H1 (cell line): Measurements from ENCODE around the gene UBASH3B. TPM values are rescaled to one million over a fixed set of nuclear protein-coding genes. Genes with fewer than 3 reads are reported as not detected.

Experiments
- CTCF ChIA-PET: fragments of 300-600 bp; sonication (Branson Sonifier 250); formaldehyde crosslinking; loops from one replicate; lab custom pipeline; 2021; ENCODE audit not compliant: partially characterized antibody; lab: Charles Lee
- POLR2A ChIA-PET: fragments of 300-600 bp; sonication (Branson Sonifier 250); formaldehyde crosslinking; loops from one replicate; lab custom pipeline; 2021; ENCODE audit warnings: inconsistent platforms; ENCODE audit not compliant: partially characterized antibody; lab: Charles Lee
- DNase-seq, 2 experiments: peaks; one replicate each; pipeline versions ENCODE4 v3.0.0 to v3.0.0-alpha.2; 2010 to 2022; ENCODE audit warnings: low spot score in 2 of 2, low read depth in 1 of 2, mixed read lengths in 1 of 2
- FAIRE-seq: peaks from 2 replicates; lab custom pipeline; 2011; peaks lifted over from hg19 to GRCh38; lab: Jason Lieb, UNC
- H2AFZ ChIP-seq: 2 replicates; pipeline ENCODE4 v1.8.1; 2012; ENCODE audit warnings: low read length, inconsistent platforms
- H2AK5ac ChIP-seq: 2 replicates; pipeline ENCODE4 v1.6.1; 2013; ENCODE audit warnings: low read depth, low read length
- H2BK120ac ChIP-seq: replicated peaks from 2 replicates; pipeline ENCODE3; 2013; ENCODE audit warnings: low read depth, low read length, inconsistent platforms
- H2BK12ac ChIP-seq: 2 replicates; pipeline ENCODE4 v1.6.1; 2013; ENCODE audit warnings: low read depth, low read length
- H2BK15ac ChIP-seq: 2 replicates; pipeline ENCODE4 v1.6.1; 2013; ENCODE audit warnings: low read length
- H2BK20ac ChIP-seq: 2 replicates; pipeline ENCODE4 v1.6.1; 2013; ENCODE audit warnings: low read length
- H2BK5ac ChIP-seq: 2 replicates; pipeline ENCODE4 v1.6.1; 2013; ENCODE audit warnings: low read depth, low read length
- H3K14ac ChIP-seq: 2 replicates; pipeline ENCODE4 v1.6.1; 2013; ENCODE audit warnings: inconsistent platforms; ENCODE audit not compliant: insufficient read length
- H3K18ac ChIP-seq: 2 replicates; pipeline ENCODE4 v1.6.1; 2013; ENCODE audit warnings: low read length; ENCODE audit errors: extremely low read depth
- H3K23ac ChIP-seq: 2 replicates; pipeline ENCODE4 v1.6.1; 2013; ENCODE audit warnings: inconsistent platforms; ENCODE audit not compliant: insufficient read length
- H3K23me2 ChIP-seq: 2 replicates; pipeline ENCODE4 v1.6.1; 2013; ENCODE audit warnings: low read depth, low read length
- H3K27ac ChIP-seq: 2 replicates; pipeline ENCODE4 v1.6.1; 2011; ENCODE audit warnings: low read depth, low read length, inconsistent platforms
- H3K27me3 ChIP-seq, 4 experiments: replicated peaks in 1 of 4; 1 replicate in 1 of 4; 2 replicates in 3 of 4; pipeline versions ENCODE4 v1.6.1 to v1.8.1; 2011 to 2013; ENCODE audit warnings: low read length in 3 of 4, mild to moderate bottlenecking in 3 of 4, inconsistent platforms in 2 of 4, mixed read lengths in 2 of 4, moderate library complexity in 1 of 4; ENCODE audit not compliant: control insufficient read depth in 3 of 4, insufficient read depth in 3 of 4; ENCODE audit errors: extremely low read depth in 1 of 4
- H3K36me3 ChIP-seq, 4 experiments: 2 replicates each; pipeline versions ENCODE4 v1.6.1 to v1.8.1; 2011 to 2013; ENCODE audit warnings: mild to moderate bottlenecking in 4 of 4, low read length in 3 of 4, moderate library complexity in 2 of 4, control low read depth in 1 of 4, inconsistent platforms in 1 of 4; ENCODE audit not compliant: insufficient read depth in 4 of 4, control insufficient read depth in 2 of 4
- H3K4ac ChIP-seq: replicated peaks from 2 replicates; pipeline ENCODE3; 2013; ENCODE audit warnings: low read length, low read depth, mixed read lengths, inconsistent platforms; ENCODE audit not compliant: insufficient read length
- H3K4me1 ChIP-seq, 4 experiments: replicated peaks in 1 of 4; 1 replicate in 1 of 4; 2 replicates in 3 of 4; pipeline versions ENCODE4 v1.6.1 to v1.8.1; 2011 to 2013; ENCODE audit warnings: low read length in 3 of 4, inconsistent platforms in 2 of 4, mixed read lengths in 1 of 4; ENCODE audit not compliant: insufficient read depth in 4 of 4, control insufficient read depth in 3 of 4
- H3K4me2 ChIP-seq, 2 experiments: 2 replicates each; pipeline versions ENCODE4 v1.6.1 to v1.8.1; 2011 to 2013; ENCODE audit warnings: low read depth in 2 of 2, low read length in 2 of 2, control low read depth in 1 of 2, inconsistent platforms in 1 of 2, mild to moderate bottlenecking in 1 of 2; ENCODE audit not compliant: insufficient read depth in 1 of 2
- H3K4me3 ChIP-seq, 4 experiments: fragments of 200-600, 300-600 bp in 1 of 4; sonication (generic), shearing (Covaris generic), sonication (Bioruptor Twin) in 1 of 4; 2 replicates each; pipeline versions ENCODE4 v1.5.1 to v1.8.1; 2011 to 2016; ENCODE audit warnings: low read length in 4 of 4, low read depth in 3 of 4, control low read depth in 2 of 4, inconsistent platforms in 2 of 4, mild to moderate bottlenecking in 2 of 4, mixed read lengths in 1 of 4, moderate library complexity in 1 of 4; ENCODE audit not compliant: insufficient read depth in 2 of 4; ENCODE audit errors: extremely low read depth in 1 of 4
- H3K56ac ChIP-seq: replicated peaks from 2 replicates; pipeline ENCODE3; 2013; ENCODE audit warnings: low read depth, mild to moderate bottlenecking, mixed read lengths, low read length, inconsistent platforms; ENCODE audit not compliant: insufficient read length
- H3K79me1 ChIP-seq: 2 replicates; pipeline ENCODE4 v1.6.1; 2013; ENCODE audit warnings: low read depth, low read length, control low read depth
- H3K79me2 ChIP-seq, 2 experiments: 2 replicates each; pipeline versions ENCODE4 v1.6.1 to v1.8.1; 2012 to 2013; ENCODE audit warnings: low read length in 2 of 2, mild to moderate bottlenecking in 2 of 2, inconsistent platforms in 1 of 2; ENCODE audit not compliant: insufficient read depth in 2 of 2, control insufficient read depth in 1 of 2
- H3K9ac ChIP-seq, 4 experiments: replicated peaks in 1 of 4; 1 replicate in 1 of 4; 2 replicates in 3 of 4; pipeline versions ENCODE4 v1.6.1 to v1.8.1; 2011 to 2013; ENCODE audit warnings: low read depth in 3 of 4, low read length in 3 of 4, control low read depth in 2 of 4, mild to moderate bottlenecking in 2 of 4, moderate library complexity in 2 of 4, inconsistent platforms in 1 of 4; ENCODE audit errors: extremely low read depth in 1 of 4
- H3K9me3 ChIP-seq, 2 experiments: 2 replicates each; pipeline versions ENCODE4 v1.6.1 to v1.8.1; 2012 to 2013; ENCODE audit warnings: mild to moderate bottlenecking in 2 of 2, moderate library complexity in 2 of 2, control low read depth in 1 of 2, inconsistent platforms in 1 of 2, low read depth in 1 of 2, low read length in 1 of 2, mixed read lengths in 1 of 2; ENCODE audit not compliant: insufficient read depth in 2 of 2
- H4K20me1 ChIP-seq, 2 experiments: replicated peaks in 1 of 2; 2 replicates each; pipeline versions ENCODE3 to v1.8.1; 2011 to 2013; ENCODE audit warnings: inconsistent platforms in 2 of 2, low read length in 2 of 2, mild to moderate bottlenecking in 1 of 2; ENCODE audit not compliant: insufficient read depth in 2 of 2, control insufficient read depth in 1 of 2
- H4K5ac ChIP-seq: 2 replicates; pipeline ENCODE4 v1.6.1; 2013; ENCODE audit warnings: low read length, low read depth, mixed read lengths, inconsistent platforms; ENCODE audit not compliant: insufficient read length
- H4K8ac ChIP-seq: 2 replicates; pipeline ENCODE4 v1.8.0; 2013; ENCODE audit warnings: mild to moderate bottlenecking, moderate library complexity, low read length, inconsistent platforms; ENCODE audit not compliant: insufficient read depth; ENCODE audit errors: extremely low read depth
- H4K91ac ChIP-seq: replicated peaks from 2 replicates; pipeline ENCODE3; 2013; ENCODE audit warnings: low read length, mixed read lengths, inconsistent platforms; ENCODE audit not compliant: insufficient read length
- HDAC2 ChIP-seq, 2 experiments: fragments of 300-600 bp in 1 of 2; sonication (generic) in 1 of 2; IDR thresholded peaks; 2 replicates each; pipeline ENCODE4 v1.6.1; 2011 to 2012; ENCODE audit warnings: low read depth in 2 of 2, low read length in 2 of 2, mild to moderate bottlenecking in 2 of 2, moderate library complexity in 2 of 2, borderline replicate concordance in 1 of 2, inconsistent platforms in 1 of 2
- KDM4A ChIP-seq: IDR thresholded peaks from one replicate; pipeline ENCODE4 v1.7.1; 2012; ENCODE audit warnings: low read depth, mild to moderate bottlenecking, moderate library complexity, low read length, inconsistent platforms; ENCODE audit not compliant: severe bottlenecking
- POLR2A ChIP-seq, 2 experiments: IDR thresholded peaks; 1 replicate in 1 of 2; 2 replicates in 1 of 2; pipeline ENCODE4 v1.6.1; 2011; ENCODE audit warnings: low read depth in 2 of 2, low read length in 2 of 2, mild to moderate bottlenecking in 2 of 2; ENCODE audit errors: control extremely low read depth in 1 of 2
- POU5F1 ChIP-seq: IDR thresholded peaks from 2 replicates; pipeline ENCODE4 v1.6.1; 2011; ENCODE audit warnings: low read depth, mild to moderate bottlenecking, low read length, moderate library complexity
- SP2 ChIP-seq: IDR thresholded peaks from 2 replicates; pipeline ENCODE4 v1.6.1; 2012; ENCODE audit warnings: mild to moderate bottlenecking, low read length, inconsistent platforms
- YY1 ChIP-seq: IDR thresholded peaks from 2 replicates; pipeline ENCODE4 v1.6.1; 2011; ENCODE audit warnings: low read depth, mild to moderate bottlenecking, low read length
- WGBS, 2 experiments: shearing (Covaris generic) in 1 of 2; methylation state at CpG; one replicate each; pipeline versions ENCODE4 v1.1.6 to v1.1.7; 2013 to 2015; ENCODE audit warnings: low lambda C conversion rate in 2 of 2, mixed read lengths in 2 of 2, inconsistent platforms in 1 of 2, low coverage in 1 of 2, missing lambda C conversion rate in 1 of 2; ENCODE audit not compliant: insufficient replicate concordance in 2 of 2, insufficient coverage in 1 of 2, insufficient read length in 1 of 2; ENCODE audit errors: extremely low coverage in 1 of 2, missing lambda C conversion rate in 1 of 2; 5-methylcytosine and 5-hydroxymethylcytosine counted together
- polyA plus RNA-seq, 7 experiments: library from polyadenylated mRNA; depleted of rRNA in 3 of 7; stranded (reverse) in 5 of 7; unstranded in 2 of 7; fragments of >200 nt in 5 of 7; fragments of 200-250 nt in 2 of 7; gene quantifications; 1 replicate in 5 of 7; 2 replicates in 1 of 7; 4 replicates in 1 of 7; pipeline versions ENCODE4 v1.2.1 to v1.2.3, GENCODE V29; 2011 to 2013; ENCODE audit warnings: missing spikeins in 2 of 7, mixed read lengths in 2 of 7
- total RNA-seq: library from RNA; stranded (reverse); fragmentation: NEBNext Ultra II Directional; extraction: Animal tissue kit (Norgen Biotek cat#: 25700); gene quantifications from 2 replicates; pipeline ENCODE4 v1.2.1, GENCODE V29; 2021

UBASH3B gene
- total and polyA plus RNA-seq, 2 of the 8 experiments (the other 6 are each of a cell fraction or from before 2014, with no cell fraction given), result 7.5 to 9.5 TPM

DNA sequence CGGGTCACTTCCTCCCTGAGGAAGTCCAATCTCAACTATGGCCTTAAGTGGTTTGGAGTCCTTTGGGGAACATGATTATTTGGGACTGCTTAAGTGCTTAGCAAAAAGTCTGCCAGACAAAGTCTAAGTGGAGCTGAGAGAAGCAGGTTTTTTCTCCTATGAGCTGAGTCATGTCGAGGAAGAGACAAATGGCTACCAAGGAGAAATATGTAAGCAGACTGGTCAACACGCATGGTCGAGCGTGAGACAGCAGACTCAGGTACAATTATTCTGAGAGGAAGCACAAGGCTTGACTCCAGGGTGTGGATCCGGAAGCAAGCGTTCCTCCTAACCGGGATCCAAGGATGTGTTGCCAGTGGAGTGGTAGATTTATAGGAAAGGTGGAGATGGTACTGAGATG, 30.6 kb downstream of the UBASH3B start:
- no peak for DNase-seq
- H3K4me1 ChIP-seq, result peaks cover under 1 to 9% (median 6%) of the 10 kb centered on the region in 4 experiments; a peak in 3 of 7 replicates
- no peaks in the 10 kb centered on the region for H4K20me1 ChIP-seq
- no peak overlapping the region for H2BK20ac ChIP-seq
- no peak overlapping the region for H3K9ac ChIP-seq
- H2BK15ac ChIP-seq, result no peak overlapping the region
- H3K14ac ChIP-seq, result no peak overlapping the region
- ChIA-PET CTCF (interaction anchor here (0.6 to 1.3 kb wide), 6 partner anchors 11 to 239 kb away, joined by 3 read pairs; no protein-coding TSS in a partner anchor), POLR2A (no interaction called here)
- no peak overlapping the region for H4K91ac ChIP-seq
- 85% methylated on average over 8 of the region's 8 CpGs; no CpG with 5 or more reads in 1 of the 2 experiments for WGBS, 2 experiments
- H3K4ac ChIP-seq, result no peak overlapping the region
- H3K4me2 ChIP-seq, result no peak overlapping the region
- no peak overlapping the region for H4K8ac ChIP-seq
- H4K5ac ChIP-seq, result no peak overlapping the region
- H3K79me1 ChIP-seq, result peaks cover 4% of the 10 kb centered on the region
- no peak overlapping the region for H3K27ac ChIP-seq
- no peak overlapping the region for H2BK12ac ChIP-seq
- TF ChIP-seq KDM4A (no peak), SP2 (no peak), POLR2A (IDR thresholded peaks at IDR 0.05; ENCODE audit: control extremely low read depth in 1 of 2, low read depth in 2 of 2, low read length in 2 of 2) (no peak), YY1 (no peak), POU5F1 (no peak), HDAC2 (IDR thresholded peaks at IDR 0.05; ENCODE audit: borderline replicate concordance in 1 of 2, low read depth in 2 of 2, low read length in 2 of 2) (no peak)
- FAIRE-seq, result no peak
- no peak overlapping the region for H3K23ac ChIP-seq
- no peaks in the 10 kb centered on the region for H3K27me3 ChIP-seq
- no peak overlapping the region for H2BK120ac ChIP-seq
- no peaks in the 10 kb centered on the region for H3K9me3 ChIP-seq
- no peak overlapping the region for H3K56ac ChIP-seq
- H3K36me3 ChIP-seq, result no peaks in the 10 kb centered on the region
- H3K23me2 ChIP-seq, result no peaks in the 10 kb centered on the region
- peak overlapping the region; percentile 29; the same call in 1 of the 2 replicates for H3K18ac ChIP-seq
- H3K79me2 ChIP-seq, result no peaks in the 10 kb centered on the region
- H2AFZ ChIP-seq, result no peak overlapping the region
- H3K4me3 ChIP-seq, result no peak overlapping the region
- no peak overlapping the region for H2AK5ac ChIP-seq
- no peak overlapping the region for H2BK5ac ChIP-seq
